Liver (tissue), 9 donors: ENCODE data around the gene YKT6. TPM values are rescaled to one million over a fixed set of nuclear protein-coding genes. Genes with fewer than 3 reads are reported as not detected.

ENCODE experiments used
- DNase-seq: peaks from one replicate; pipeline ENCODE4 v3.0.0-alpha.2; 2017; ENCODE audit warnings: low spot score
- H3K27ac ChIP-seq, 2 donors: one replicate each; pipeline ENCODE4 v1.7.0; 2013; ENCODE audit warnings: inconsistent platforms in 2 of 2, low read length in 2 of 2, control low read depth in 1 of 2, low read depth in 1 of 2, mild to moderate bottlenecking in 1 of 2
- H3K27me3 ChIP-seq, 4 donors: one replicate each; pipeline versions ENCODE4 v1.6.1 to v1.7.0; 2013; ENCODE audit warnings: low read length in 3 of 4, inconsistent platforms in 1 of 4, mild to moderate bottlenecking in 1 of 4, moderate library complexity in 1 of 4; ENCODE audit not compliant: control insufficient read depth in 4 of 4, insufficient read depth in 4 of 4
- H3K36me3 ChIP-seq, 4 donors: one replicate each; pipeline versions ENCODE4 v1.6.1 to v1.7.0; 2013; ENCODE audit warnings: low read length in 3 of 4, mild to moderate bottlenecking in 3 of 4, low read depth in 1 of 4, moderate library complexity in 1 of 4; ENCODE audit not compliant: control insufficient read depth in 4 of 4, insufficient read depth in 3 of 4
- H3K4me1 ChIP-seq, 4 donors: one replicate each; pipeline versions ENCODE4 v1.6.1 to v1.7.0; 2013; ENCODE audit warnings: low read length in 3 of 4, mild to moderate bottlenecking in 3 of 4, moderate library complexity in 1 of 4; ENCODE audit not compliant: control insufficient read depth in 4 of 4, insufficient read depth in 4 of 4
- H3K4me3 ChIP-seq, 3 donors: one replicate each; pipeline versions ENCODE4 v1.6.1 to v1.7.0; 2013; ENCODE audit warnings: low read length in 3 of 3, control low read depth in 1 of 3, low read depth in 1 of 3, mild to moderate bottlenecking in 1 of 3
- H3K9ac ChIP-seq, 2 donors: one replicate each; pipeline ENCODE4 v1.7.0; 2013; ENCODE audit warnings: low read length in 2 of 2, mild to moderate bottlenecking in 2 of 2, moderate library complexity in 2 of 2, control low read depth in 1 of 2, low read depth in 1 of 2
- H3K9me3 ChIP-seq, 4 donors: one replicate each; pipeline versions ENCODE4 v1.6.1 to v1.7.0; 2013; ENCODE audit warnings: low read length in 3 of 4; ENCODE audit not compliant: control insufficient read depth in 4 of 4
- ATF3 ChIP-seq: IDR thresholded peaks from 2 replicates; pipeline ENCODE4 v1.6.1; 2016; ENCODE audit warnings: antibody characterized with exemption
- CTCF ChIP-seq: fragments of 150-350 bp; IDR thresholded peaks from 2 replicates; pipeline ENCODE4 v1.5.1; 2017; ENCODE audit warnings: improper control_type of control experiment, low read depth, low read length; ENCODE audit not compliant: missing input control
- EGR1 ChIP-seq, 2 donors: IDR thresholded peaks; 2 replicates each; pipeline ENCODE4 v1.6.1; 2016 to 2018; ENCODE audit warnings: antibody characterized with exemption in 2 of 2, low read depth in 2 of 2
- FOXA1 ChIP-seq: IDR thresholded peaks from 2 replicates; pipeline ENCODE4 v1.6.1; 2016; ENCODE audit warnings: antibody characterized with exemption
- FOXA2 ChIP-seq: IDR thresholded peaks from 2 replicates; pipeline ENCODE4 v1.6.1; 2016; ENCODE audit warnings: antibody characterized with exemption
- GABPA ChIP-seq, 2 donors: IDR thresholded peaks in 1 of 2; conservative IDR thresholded peaks in 1 of 2; 2 replicates each; pipeline ENCODE4 v1.6.1; 2016; ENCODE audit warnings: antibody characterized with exemption in 2 of 2, mild to moderate bottlenecking in 1 of 2, moderate library complexity in 1 of 2
- HNF4A ChIP-seq, 2 donors: conservative IDR thresholded peaks; 2 replicates each; pipeline ENCODE4 v1.6.1; 2016; ENCODE audit warnings: antibody characterized with exemption in 2 of 2, mild to moderate bottlenecking in 2 of 2
- HNF4G ChIP-seq: IDR thresholded peaks from 2 replicates; pipeline ENCODE4 v1.6.1; 2016; ENCODE audit warnings: antibody characterized with exemption
- JUND ChIP-seq, 2 donors: IDR thresholded peaks; 2 replicates each; pipeline ENCODE4 v1.6.1; 2016; ENCODE audit warnings: antibody characterized with exemption in 2 of 2
- MAX ChIP-seq: IDR thresholded peaks from 2 replicates; pipeline ENCODE4 v1.6.1; 2016; ENCODE audit warnings: antibody characterized with exemption
- NR2F2 ChIP-seq: IDR thresholded peaks from 2 replicates; pipeline ENCODE4 v1.6.1; 2016; ENCODE audit warnings: antibody characterized with exemption
- RAD21 ChIP-seq, 2 donors: IDR thresholded peaks; 2 replicates each; pipeline ENCODE4 v1.6.1; 2016; ENCODE audit warnings: antibody characterized with exemption in 2 of 2, mild to moderate bottlenecking in 2 of 2
- REST ChIP-seq: IDR thresholded peaks from 2 replicates; pipeline ENCODE4 v1.6.1; 2016; ENCODE audit warnings: antibody characterized with exemption, mild to moderate bottlenecking
- RXRA ChIP-seq, 2 donors: IDR thresholded peaks; 2 replicates each; pipeline ENCODE4 v1.6.1; 2017 to 2018; ENCODE audit warnings: antibody characterized with exemption in 2 of 2, mild to moderate bottlenecking in 1 of 2
- SP1 ChIP-seq: IDR thresholded peaks from 2 replicates; pipeline ENCODE4 v1.6.1; 2018; ENCODE audit warnings: antibody characterized with exemption, mild to moderate bottlenecking
- TAF1 ChIP-seq: conservative IDR thresholded peaks from 2 replicates; pipeline ENCODE4 v1.6.1; 2016; ENCODE audit warnings: antibody characterized with exemption, mild to moderate bottlenecking
- YY1 ChIP-seq: IDR thresholded peaks from 2 replicates; pipeline ENCODE4 v1.6.1; 2016; ENCODE audit warnings: antibody characterized with exemption, mild to moderate bottlenecking
- ZBTB33 ChIP-seq: IDR thresholded peaks from 2 replicates; pipeline ENCODE4 v1.6.1; 2016; ENCODE audit warnings: antibody characterized with exemption
- WGBS: extraction: QIAGEN DNeasy Blood & Tissue Kit; methylation state at CpG from one replicate; pipeline ENCODE4 v1.1.7; 2013; 5-methylcytosine and 5-hydroxymethylcytosine counted together
- polyA plus RNA-seq, 2 donors: library from polyadenylated mRNA; stranded (reverse) in 1 of 2; unstranded in 1 of 2; fragments of 200-250 nt in 1 of 2; fragments of >200 nt in 1 of 2; fragmentation: Nextera tagmentation in 1 of 2; extraction: Ambion mirVana in 1 of 2; gene quantifications; one replicate each; pipeline versions ENCODE4 v1.2.1 to v1.2.3, GENCODE V29; 2013 to 2015
- total RNA-seq, 2 donors: library from RNA; depleted of rRNA; stranded (reverse); fragments of >200 nt; gene quantifications; one replicate each; pipeline ENCODE4 v1.2.3, GENCODE V29; 2014
- donor health status: healthy.
- donor health status: healthy.
- donor health status: healthy.
- donor health status: healthy.
- donor health status: healthy.

YKT6 gene
- total and polyA plus RNA-seq, 4 donors = 8.1 to 22.0 (median 21.0) TPM

- Histone ChIP-seq H3K27me3 (no peaks in the 10 kb centered on the region), H3K9me3 (no peaks in the 10 kb centered on the region), H3K36me3 (peaks cover 0 to 24% (median 4%) of the 10 kb centered on the region in 4 donors), H3K9ac (no peak overlapping the region), H3K27ac (no peak overlapping the region), H3K4me1 (peaks cover 8 to 45% (median 38%) of the 10 kb centered on the region in 4 donors), H3K4me3 (no peak overlapping the region)
- TF ChIP-seq HNF4A (conservative IDR thresholded peaks at IDR 0.05) (no peak), MAX (no peak), ZBTB33 (no peak), FOXA2 (no peak), NR2F2 (no peak), HNF4G (no peak), TAF1 (no peak), RAD21 (IDR thresholded peaks at IDR 0.05) (no peak), SP1 (no peak), JUND (IDR thresholded peaks at IDR 0.05) (no peak), YY1 (no peak), RXRA (IDR thresholded peaks at IDR 0.05) (no peak)
- DNase-seq = no peak
- 92% methylated on average over 5 of the region's 5 CpGs for WGBS
These were observed 46.8 kb upstream of the YKT6 start for GRCh38 chr7:44153948-44154335.

GRCh38 chr7:44154703-44155102, 46.1 kb upstream of the YKT6 start:
- Histone ChIP-seq H3K4me1 (peaks cover 13 to 53% (median 46%) of the 10 kb centered on the region in 4 donors), H3K9ac (no peak overlapping the region), H3K27me3 (no peaks in the 10 kb centered on the region), H3K27ac (no peak overlapping the region), H3K4me3 (no peak overlapping the region), H3K36me3 (peaks cover 0 to 21% (median 4%) of the 10 kb centered on the region in 4 donors), H3K9me3 (no peaks in the 10 kb centered on the region)
- TF ChIP-seq CTCF (no peak), RXRA (IDR thresholded peaks at IDR 0.05) (no peak), NR2F2 (no peak), TAF1 (no peak), RAD21 (IDR thresholded peaks at IDR 0.05) (no peak), REST (no peak), FOXA2 (no peak), GABPA (IDR thresholded peaks at IDR 0.05 in 1 of 2, conservative IDR thresholded peaks at IDR 0.05 in 1 of 2) (no peak), ATF3 (no peak), JUND (IDR thresholded peaks at IDR 0.05) (no peak), HNF4A (conservative IDR thresholded peaks at IDR 0.05) (no peak), HNF4G (no peak), SP1 (no peak), ZBTB33 (no peak), FOXA1 (no peak), EGR1 (IDR thresholded peaks at IDR 0.05; ENCODE audit: low read depth in 2 of 2) (no peak), MAX (no peak), YY1 (no peak)
- WGBS = 89% methylated on average over 3 of the region's 3 CpGs
- no peak for DNase-seq
